ENCODE measurements around the gene SPATA31D1. TPM values are rescaled to one million over a fixed set of nuclear protein-coding genes. Genes with fewer than 3 reads are reported as not detected.
A peak's percentile ranks its signal among the peaks of the same experiment; 100 is the strongest.

Gene SPATA31D1
- total RNA-seq, 1 donor from 2014 or later, result not detected

GRCh38 chr9:81968026-81968425 is 20.5 kb upstream of the SPATA31D1 start:
- no peaks in the 10 kb centered on the region for H3K4me1 ChIP-seq
- intact Hi-C loops (cut with DNase I), result no loop called here
- no peak overlapping the region for H3K27ac ChIP-seq
- H3K36me3 ChIP-seq, result no peaks in the 10 kb centered on the region
- H3K9me3 ChIP-seq, result no peaks in the 10 kb centered on the region
- TF ChIP-seq, protein P1, sequence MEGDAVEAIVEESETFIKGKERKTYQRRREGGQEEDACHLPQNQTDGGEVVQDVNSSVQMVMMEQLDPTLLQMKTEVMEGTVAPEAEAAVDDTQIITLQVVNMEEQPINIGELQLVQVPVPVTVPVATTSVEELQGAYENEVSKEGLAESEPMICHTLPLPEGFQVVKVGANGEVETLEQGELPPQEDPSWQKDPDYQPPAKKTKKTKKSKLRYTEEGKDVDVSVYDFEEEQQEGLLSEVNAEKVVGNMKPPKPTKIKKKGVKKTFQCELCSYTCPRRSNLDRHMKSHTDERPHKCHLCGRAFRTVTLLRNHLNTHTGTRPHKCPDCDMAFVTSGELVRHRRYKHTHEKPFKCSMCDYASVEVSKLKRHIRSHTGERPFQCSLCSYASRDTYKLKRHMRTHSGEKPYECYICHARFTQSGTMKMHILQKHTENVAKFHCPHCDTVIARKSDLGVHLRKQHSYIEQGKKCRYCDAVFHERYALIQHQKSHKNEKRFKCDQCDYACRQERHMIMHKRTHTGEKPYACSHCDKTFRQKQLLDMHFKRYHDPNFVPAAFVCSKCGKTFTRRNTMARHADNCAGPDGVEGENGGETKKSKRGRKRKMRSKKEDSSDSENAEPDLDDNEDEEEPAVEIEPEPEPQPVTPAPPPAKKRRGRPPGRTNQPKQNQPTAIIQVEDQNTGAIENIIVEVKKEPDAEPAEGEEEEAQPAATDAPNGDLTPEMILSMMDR (IDR thresholded peaks at IDR 0.05), result no peak
- no peak for TF ChIP-seq POLR2A (IDR thresholded peaks at IDR 0.05)
- TF ChIP-seq POLR2AphosphoS5 (IDR thresholded peaks at IDR 0.05; ENCODE audit: insufficient read depth in 1 of 2, low read depth in 1 of 2), result no peak
- no peaks in the 10 kb centered on the region for H3K27me3 ChIP-seq
- DNase-seq (ENCODE audit: extremely low spot score in 2 of 2), result peak; percentile 29 to 82
- no peak overlapping the region for H3K4me3 ChIP-seq

DNA sequence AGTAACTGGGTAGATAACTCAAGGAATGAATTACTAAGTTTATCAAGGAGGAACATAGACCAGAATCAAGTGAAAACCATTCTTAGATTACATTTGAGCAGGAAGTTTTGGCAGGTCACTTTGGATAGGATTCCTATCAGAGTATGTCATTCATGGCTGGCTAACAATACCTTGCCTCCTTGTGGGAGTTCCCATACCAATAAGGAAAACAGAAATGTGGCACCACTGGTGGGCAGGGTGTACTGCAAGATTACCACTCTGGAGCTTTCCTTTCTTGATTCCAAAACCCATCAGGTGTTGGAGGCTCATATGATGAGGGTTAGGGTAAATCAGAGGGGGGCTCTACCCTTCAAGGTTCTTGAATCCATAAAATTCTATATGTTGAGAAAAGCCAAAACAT is 18.6 kb upstream of the SPATA31D1 start:
- Histone ChIP-seq H3K36me3 (no peaks in the 10 kb centered on the region), H3K4me3 (no peak overlapping the region), H3K9me3 (no peaks in the 10 kb centered on the region), H3K4me1 (no peaks in the 10 kb centered on the region), H3K27me3 (no peaks in the 10 kb centered on the region), H3K27ac (no peak overlapping the region)
- DNase-seq (ENCODE audit: extremely low spot score in 2 of 2), result peak; percentile 52 to 55
- intact Hi-C loops (cut with DNase I), result no loop called here
- no peak for TF ChIP-seq POLR2AphosphoS5 (IDR thresholded peaks at IDR 0.05; ENCODE audit: insufficient read depth in 1 of 2, low read depth in 1 of 2)
- TF ChIP-seq POLR2A (IDR thresholded peaks at IDR 0.05), result no peak
- TF ChIP-seq, protein P1 (IDR thresholded peaks at IDR 0.05), result no peak

DNA sequence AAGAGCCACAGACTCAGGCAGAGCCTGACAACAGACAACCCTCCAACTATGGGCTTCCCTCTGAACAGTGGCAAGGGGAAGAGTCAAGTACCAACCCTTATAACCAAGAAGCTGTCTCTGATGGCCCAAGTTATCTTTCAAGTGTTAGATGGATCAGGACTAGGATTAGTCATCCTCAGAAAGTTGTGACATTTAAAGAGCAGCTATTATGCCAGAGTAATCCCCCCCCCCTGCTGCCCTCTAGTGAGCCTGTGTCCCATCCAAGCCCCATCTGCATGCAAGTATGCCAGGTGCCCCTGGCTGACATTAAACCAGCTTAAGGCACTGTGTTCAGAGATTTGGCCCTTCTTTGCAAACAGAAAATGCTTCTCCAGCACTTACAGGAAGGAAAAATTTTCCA is 16.8 kb upstream of the SPATA31D1 start:
- H3K4me3 ChIP-seq, result no peak overlapping the region
- H3K9me3 ChIP-seq, result no peaks in the 10 kb centered on the region
- TF ChIP-seq POLR2A (IDR thresholded peaks at IDR 0.05), result no peak
- TF ChIP-seq, protein P1 (IDR thresholded peaks at IDR 0.05), result no peak
- no peak for TF ChIP-seq POLR2AphosphoS5 (IDR thresholded peaks at IDR 0.05; ENCODE audit: insufficient read depth in 1 of 2, low read depth in 1 of 2)
- no peaks in the 10 kb centered on the region for H3K27me3 ChIP-seq
- no peaks in the 10 kb centered on the region for H3K4me1 ChIP-seq
- no peaks in the 10 kb centered on the region for H3K36me3 ChIP-seq
- DNase-seq (ENCODE audit: extremely low spot score in 2 of 2), result peak in 1 of 2 donors; percentile 6
- H3K27ac ChIP-seq, result no peak overlapping the region
- intact Hi-C loops (cut with DNase I), result no loop called here

DNA sequence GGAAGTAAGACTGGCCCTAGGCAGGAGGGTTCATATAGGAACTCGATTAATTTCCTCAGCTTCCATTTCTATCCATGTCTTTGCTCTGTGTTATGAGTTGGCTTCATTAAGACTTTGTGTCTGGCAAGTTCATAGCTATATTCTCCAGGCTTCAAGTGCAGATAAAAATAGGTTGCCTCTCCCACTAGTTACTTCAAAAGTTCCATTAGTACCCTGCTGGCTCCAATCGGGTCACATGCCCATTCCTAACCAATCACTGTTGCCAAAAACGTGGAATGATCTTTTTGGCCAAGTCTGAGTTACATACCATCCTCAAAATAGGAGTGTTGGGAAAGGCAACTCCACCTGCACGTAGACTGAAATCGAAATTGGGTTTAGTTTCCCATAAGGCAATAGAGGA is 13.8 kb upstream of the SPATA31D1 start:
- no peaks in the 10 kb centered on the region for H3K4me1 ChIP-seq
- DNase-seq (ENCODE audit: extremely low spot score in 2 of 2), result no peak
- H3K36me3 ChIP-seq, result no peaks in the 10 kb centered on the region
- TF ChIP-seq, protein P1 (IDR thresholded peaks at IDR 0.05), result no peak
- TF ChIP-seq POLR2A (IDR thresholded peaks at IDR 0.05), result no peak
- no peak for TF ChIP-seq POLR2AphosphoS5 (IDR thresholded peaks at IDR 0.05; ENCODE audit: insufficient read depth in 1 of 2, low read depth in 1 of 2)
- no peak overlapping the region for H3K27ac ChIP-seq
- no peak overlapping the region for H3K4me3 ChIP-seq
- no peaks in the 10 kb centered on the region for H3K9me3 ChIP-seq
- H3K27me3 ChIP-seq, result no peaks in the 10 kb centered on the region
- intact Hi-C loops (cut with DNase I), result no loop called here

- DNase-seq (ENCODE audit: extremely low spot score in 2 of 2), result peak in 1 of 2 donors; percentile 25
- H3K4me3 ChIP-seq, result no peak overlapping the region
- no peaks in the 10 kb centered on the region for H3K27me3 ChIP-seq
- H3K9me3 ChIP-seq, result no peaks in the 10 kb centered on the region
- TF ChIP-seq, protein P1 (IDR thresholded peaks at IDR 0.05), result no peak
- no peak for TF ChIP-seq POLR2AphosphoS5 (IDR thresholded peaks at IDR 0.05; ENCODE audit: insufficient read depth in 1 of 2, low read depth in 1 of 2)
- no peak for TF ChIP-seq POLR2A (IDR thresholded peaks at IDR 0.05)
- H3K27ac ChIP-seq, result no peak overlapping the region
- intact Hi-C loops (cut with DNase I), result no loop called here
- no peaks in the 10 kb centered on the region for H3K36me3 ChIP-seq
- no peaks in the 10 kb centered on the region for H3K4me1 ChIP-seq
These were observed 12.2 kb upstream of the SPATA31D1 start for GRCh38 chr9:81976351-81976750.
